Caco-2 (cell line): Measurements from ENCODE around the gene ATF4. TPM values are rescaled to one million over a fixed set of nuclear protein-coding genes. Genes with fewer than 3 reads are reported as not detected.
A peak's percentile ranks its signal among the peaks of the same experiment; 100 is the strongest.

Experiments used
- BruUV-seq: library from RNA; stranded (reverse); fragments of 400-500 nt; replicated peaks from 2 replicates; lab custom pipeline; 2021; lab: Mats Ljungman, UMichigan
- CTCF ChIA-PET: fragments of 300-600 bp; sonication (Branson Sonifier 250); formaldehyde crosslinking; loops from one replicate; lab custom pipeline; 2022; ENCODE audit warnings: antibody characterized with exemption; lab: Charles Lee
- POLR2A ChIA-PET: fragments of 300-600 bp; sonication (Branson Sonifier 250); formaldehyde crosslinking; loops from one replicate; lab custom pipeline; 2022; ENCODE audit warnings: antibody characterized with exemption; lab: Charles Lee
- DNase-seq, 2 experiments: peaks; one replicate each; pipeline versions ENCODE4 v3.0.0 to v3.0.0-alpha.2; 2020 to 2022
- H3K27me3 ChIP-seq: replicated peaks from 2 replicates; pipeline ENCODE4 v1.6.0; 2011; ENCODE audit warnings: low read length; ENCODE audit not compliant: control insufficient read depth, insufficient read depth
- H3K36me3 ChIP-seq: 2 replicates; pipeline ENCODE4 v1.5.1; 2011; ENCODE audit warnings: low read length; ENCODE audit not compliant: control insufficient read depth, insufficient read depth
- H3K4me1 ChIP-seq: fragments of 250-450 bp; sonication (Bioruptor Pico); 2 replicates; pipeline ENCODE4 v1.5.1; 2020; ENCODE audit warnings: mild to moderate bottlenecking
- H3K4me3 ChIP-seq: 2 replicates; pipeline ENCODE4 v1.5.1; 2011; ENCODE audit warnings: low read depth, mild to moderate bottlenecking, control low read depth, low read length
- H3K9me3 ChIP-seq: fragments of 250-450 bp; sonication (Bioruptor Pico); 2 replicates; pipeline ENCODE4 v1.5.1; 2020; ENCODE audit warnings: mild to moderate bottlenecking, moderate library complexity
- H3K27ac Mint-ChIP-seq: one replicate; pipeline ENCODE4 v1.8.0; 2022; ENCODE audit warnings: mixed read lengths; ENCODE audit not compliant: unreplicated experiment
- H3K27me3 Mint-ChIP-seq: one replicate; pipeline ENCODE4 v1.8.0; 2022; ENCODE audit warnings: mixed read lengths; ENCODE audit not compliant: insufficient read depth, unreplicated experiment
- H3K36me3 Mint-ChIP-seq: one replicate; pipeline ENCODE4 v1.8.0; 2022; ENCODE audit warnings: mild to moderate bottlenecking, mixed read lengths; ENCODE audit not compliant: insufficient read depth, unreplicated experiment
- H3K4me1 Mint-ChIP-seq: one replicate; pipeline ENCODE4 v1.8.0; 2022; ENCODE audit warnings: low read depth, mixed read lengths; ENCODE audit not compliant: unreplicated experiment
- H3K4me3 Mint-ChIP-seq: one replicate; pipeline ENCODE4 v1.8.0; 2022; ENCODE audit warnings: mild to moderate bottlenecking, moderate library complexity, mixed read lengths; ENCODE audit not compliant: unreplicated experiment
- H3K9me3 Mint-ChIP-seq: one replicate; pipeline ENCODE4 v1.8.0; 2022; ENCODE audit warnings: mixed read lengths; ENCODE audit not compliant: unreplicated experiment
- intact Hi-C: fragments of 100-400 bp; cut with micrococcal nuclease; formaldehyde crosslinking; loops from one replicate; pipeline ENCODE4 v1.10.0; 2022; ENCODE audit not compliant: unreplicated experiment
- total RNA-seq: library from RNA; stranded (reverse); gene quantifications from 2 replicates; pipeline ENCODE4 v1.2.3, GENCODE V29; 2022
- TF ChIP-seq, protein P1 (sequence below), 2 experiments: fragments of 200-600 bp in 1 of 2; IDR thresholded peaks; 1 replicate in 1 of 2; 2 replicates in 1 of 2; pipeline versions ENCODE4 v1.5.1 to v1.8.0; 2011 to 2022; ENCODE audit warnings: antibody characterized with exemption in 1 of 2, control low read depth in 1 of 2, inconsistent platforms in 1 of 2, low read depth in 1 of 2, low read length in 1 of 2, mild to moderate bottlenecking in 1 of 2, moderate library complexity in 1 of 2; ENCODE audit not compliant: insufficient read depth in 1 of 2, severe bottlenecking in 1 of 2, unreplicated experiment in 1 of 2

Gene ATF4
- total RNA-seq, 1 experiment from 2014 or later, result 647 TPM

DNA sequence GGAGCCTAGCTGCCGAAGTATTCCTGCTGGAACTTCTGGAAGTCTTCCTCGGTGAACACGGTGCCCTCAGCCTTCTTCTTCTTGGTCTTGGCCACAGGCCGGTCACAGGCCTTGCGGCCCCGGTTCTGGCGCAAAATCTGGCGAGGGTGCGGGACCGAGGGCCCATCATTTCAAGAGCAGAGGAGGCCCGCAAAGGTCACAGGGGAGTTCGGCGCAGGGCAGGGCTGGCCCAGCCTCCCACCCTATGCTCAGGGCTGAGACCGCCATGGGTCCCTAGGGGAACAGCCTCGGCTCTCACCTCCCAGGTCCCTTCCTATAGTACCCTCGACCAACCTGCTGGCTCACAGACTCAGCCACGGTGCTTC is 9.1 kb downstream of the ATF4 start:
- Histone ChIP-seq H3K4me3 (no peak overlapping the region), H3K27me3 (no peaks in the 10 kb centered on the region), H3K36me3 (peaks cover 6% of the 10 kb centered on the region), H3K9me3 (no peaks in the 10 kb centered on the region), H3K4me1 (peaks cover 40% of the 10 kb centered on the region)
- Mint-ChIP-seq H3K27ac (peak overlapping the region; percentile 77), H3K4me1 (peaks cover 48% of the 10 kb centered on the region), H3K36me3 (peaks cover 84% of the 10 kb centered on the region), H3K4me3 (peak overlapping the region; percentile 53), H3K27me3 (no peaks in the 10 kb centered on the region), H3K9me3 (no peaks in the 10 kb centered on the region)
- BruUV-seq, result no TSS peak
- TF ChIP-seq, protein P1, sequence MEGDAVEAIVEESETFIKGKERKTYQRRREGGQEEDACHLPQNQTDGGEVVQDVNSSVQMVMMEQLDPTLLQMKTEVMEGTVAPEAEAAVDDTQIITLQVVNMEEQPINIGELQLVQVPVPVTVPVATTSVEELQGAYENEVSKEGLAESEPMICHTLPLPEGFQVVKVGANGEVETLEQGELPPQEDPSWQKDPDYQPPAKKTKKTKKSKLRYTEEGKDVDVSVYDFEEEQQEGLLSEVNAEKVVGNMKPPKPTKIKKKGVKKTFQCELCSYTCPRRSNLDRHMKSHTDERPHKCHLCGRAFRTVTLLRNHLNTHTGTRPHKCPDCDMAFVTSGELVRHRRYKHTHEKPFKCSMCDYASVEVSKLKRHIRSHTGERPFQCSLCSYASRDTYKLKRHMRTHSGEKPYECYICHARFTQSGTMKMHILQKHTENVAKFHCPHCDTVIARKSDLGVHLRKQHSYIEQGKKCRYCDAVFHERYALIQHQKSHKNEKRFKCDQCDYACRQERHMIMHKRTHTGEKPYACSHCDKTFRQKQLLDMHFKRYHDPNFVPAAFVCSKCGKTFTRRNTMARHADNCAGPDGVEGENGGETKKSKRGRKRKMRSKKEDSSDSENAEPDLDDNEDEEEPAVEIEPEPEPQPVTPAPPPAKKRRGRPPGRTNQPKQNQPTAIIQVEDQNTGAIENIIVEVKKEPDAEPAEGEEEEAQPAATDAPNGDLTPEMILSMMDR (IDR thresholded peaks at IDR 0.05; ENCODE audit: insufficient read depth in 1 of 2, low read depth in 1 of 2, low read length in 1 of 2, severe bottlenecking in 1 of 2, unreplicated experiment in 1 of 2), result no peak
- intact Hi-C loops, result loop anchor here (1.0 to 10.0 kb wide), 3 partner anchors 67 to 212 kb away; partner anchors contain the start of genes RPL3 and SYNGR1
- DNase-seq, result no peak
- POLR2A ChIA-PET, result interaction anchor here (0.6 to 1.4 kb wide), 6 partner anchors 10 to 211 kb away, joined by 3 to 40 read pairs (median 4); partner anchors contain the start of genes ATF4, MIEF1, RPL3 and TAB1
- CTCF ChIA-PET, result interaction anchor here (0.7 to 1.7 kb wide), 23 partner anchors 10 to 514 kb away, joined by 3 to 36 read pairs (median 5); partner anchors contain the start of genes ATF4, MIEF1 and TAB1

DNA sequence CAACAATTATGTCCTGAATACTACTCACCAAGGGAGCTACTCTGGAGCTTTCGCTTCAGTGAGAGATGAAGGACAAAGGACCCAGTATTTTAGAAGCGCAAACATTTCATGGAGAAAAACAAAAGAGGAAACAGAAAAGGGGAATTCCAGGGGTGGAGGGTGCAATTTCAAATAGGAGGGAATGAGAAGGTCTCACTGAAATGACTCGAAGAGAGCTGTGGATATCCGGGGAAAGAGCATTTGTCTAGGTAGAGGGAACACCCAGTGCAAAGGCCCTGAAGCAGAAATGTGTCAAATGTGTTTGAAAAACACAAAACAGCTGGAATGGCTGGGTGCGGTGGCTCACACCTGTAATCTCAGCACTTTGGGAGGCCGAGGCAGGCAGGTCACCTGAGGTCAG is 9.8 kb downstream of the ATF4 start:
- Histone ChIP-seq H3K4me3 (no peak overlapping the region), H3K36me3 (peaks cover 6% of the 10 kb centered on the region), H3K9me3 (no peaks in the 10 kb centered on the region), H3K27me3 (no peaks in the 10 kb centered on the region), H3K4me1 (peaks cover 41% of the 10 kb centered on the region)
- ChIA-PET CTCF (interaction anchor here (1.1 to 1.7 kb wide), 2 partner anchors 10 to 40 kb away, joined by 6 to 8 read pairs; partner anchors contain the start of gene ATF4), POLR2A (no interaction called here)
- DNase-seq, result no peak
- BruUV-seq, result no TSS peak
- TF ChIP-seq, protein P1 (IDR thresholded peaks at IDR 0.05; ENCODE audit: insufficient read depth in 1 of 2, low read depth in 1 of 2, low read length in 1 of 2, severe bottlenecking in 1 of 2, unreplicated experiment in 1 of 2), result no peak
- H3K27ac Mint-ChIP-seq, result peak overlapping the region; percentile 27
- intact Hi-C loops, result loop anchor here (5.0 kb wide), 1 partner anchor 38 kb away; no protein-coding TSS in a partner anchor
- H3K9me3 Mint-ChIP-seq, result no peaks in the 10 kb centered on the region
- H3K27me3 Mint-ChIP-seq, result no peaks in the 10 kb centered on the region
- peaks cover 43% of the 10 kb centered on the region for H3K4me1 Mint-ChIP-seq
- H3K4me3 Mint-ChIP-seq, result peak overlapping the region; percentile 94
- H3K36me3 Mint-ChIP-seq, result peaks cover 77% of the 10 kb centered on the region

DNA sequence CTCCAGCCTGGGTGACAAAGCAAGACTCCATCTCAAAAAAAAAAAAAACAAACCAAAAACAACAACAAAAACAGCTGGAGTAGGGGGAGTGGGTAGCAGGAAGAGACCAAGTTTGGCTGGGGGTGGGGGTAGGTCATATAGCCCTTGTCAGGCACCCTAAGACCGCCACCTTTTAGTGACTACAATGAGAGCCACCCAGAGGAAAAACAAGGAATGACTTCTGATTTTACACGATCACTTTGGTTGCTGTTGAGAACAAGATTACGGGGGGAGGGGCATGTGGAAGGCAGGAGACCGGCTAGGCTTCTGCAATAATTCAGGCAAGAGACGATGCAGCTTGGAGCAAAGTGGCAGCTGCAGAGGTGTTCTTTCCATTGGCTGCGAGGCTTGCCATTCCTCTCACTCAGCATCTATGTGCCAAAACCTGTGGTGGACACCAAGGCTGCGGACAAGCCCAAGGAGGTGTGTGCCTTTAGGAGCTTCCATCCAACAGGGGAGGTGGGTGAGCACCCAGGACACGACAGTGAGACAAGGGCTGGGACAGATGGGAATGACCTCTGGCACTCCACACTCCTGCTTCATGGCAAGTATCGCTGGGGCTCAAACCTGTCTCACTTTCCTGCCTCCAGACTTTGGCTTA is 10.4 kb downstream of the ATF4 start:
- Histone ChIP-seq H3K36me3 (peaks cover 6% of the 10 kb centered on the region), H3K9me3 (no peaks in the 10 kb centered on the region), H3K27me3 (no peaks in the 10 kb centered on the region), H3K4me3 (no peak overlapping the region), H3K4me1 (peaks cover 41% of the 10 kb centered on the region)
- CTCF ChIA-PET, result interaction anchor here (1.1 kb wide), 1 partner anchor 11 kb away, joined by 6 read pairs; the partner anchor contains the start of gene ATF4
- no peaks in the 10 kb centered on the region for H3K27me3 Mint-ChIP-seq
- peak overlapping the region; percentile 94 for H3K4me3 Mint-ChIP-seq
- peak in 1 of 2 experiments; percentile 48 for DNase-seq
- no TSS peak for BruUV-seq
- POLR2A ChIA-PET, result interaction anchor here (0.6 kb wide), 1 partner anchor 16 kb away, joined by 3 read pairs; no protein-coding TSS in a partner anchor
- H3K36me3 Mint-ChIP-seq, result peaks cover 70% of the 10 kb centered on the region
- TF ChIP-seq, protein P1 (IDR thresholded peaks at IDR 0.05; ENCODE audit: insufficient read depth in 1 of 2, low read depth in 1 of 2, low read length in 1 of 2, severe bottlenecking in 1 of 2, unreplicated experiment in 1 of 2), result peak in 1 of 2 experiments; percentile 11
- H3K9me3 Mint-ChIP-seq, result no peaks in the 10 kb centered on the region
- intact Hi-C loops, result loop anchor here (5.0 kb wide), 1 partner anchor 39 kb away; no protein-coding TSS in a partner anchor
- H3K4me1 Mint-ChIP-seq, result peaks cover 38% of the 10 kb centered on the region
- peak overlapping the region; percentile 27 for H3K27ac Mint-ChIP-seq
